DMS153 (cell line): ENCODE results near the gene TJP3.
"Not testable (repeated sequence)": the region's sequence is repeated elsewhere in the genome, so short reads cannot be mapped to it uniquely, and the experiment has no call there.

Experiments
- DNase-seq: peaks from one replicate; lab custom pipeline; 2025; lab: John Stamatoyannopoulos, UW

The TJP3 gene

GRCh38 chr19:3745363-3746045 is 37.3 kb downstream of the TJP3 start:
- no peak for DNase-seq

- DNase-seq = no peak
Measured at GRCh38 chr19:3746371-3747056, 38.3 kb downstream of the TJP3 start.

GRCh38 chr19:3748965-3749364 is 40.8 kb downstream of the TJP3 start:
- no peak for DNase-seq

GRCh38 chr19:3750211-3750610 is 42.0 kb downstream of the TJP3 start:
- no peak for DNase-seq

GRCh38 chr19:3751236-3751635 is 43.1 kb downstream of the TJP3 start:
- DNase-seq = no peak

DNA sequence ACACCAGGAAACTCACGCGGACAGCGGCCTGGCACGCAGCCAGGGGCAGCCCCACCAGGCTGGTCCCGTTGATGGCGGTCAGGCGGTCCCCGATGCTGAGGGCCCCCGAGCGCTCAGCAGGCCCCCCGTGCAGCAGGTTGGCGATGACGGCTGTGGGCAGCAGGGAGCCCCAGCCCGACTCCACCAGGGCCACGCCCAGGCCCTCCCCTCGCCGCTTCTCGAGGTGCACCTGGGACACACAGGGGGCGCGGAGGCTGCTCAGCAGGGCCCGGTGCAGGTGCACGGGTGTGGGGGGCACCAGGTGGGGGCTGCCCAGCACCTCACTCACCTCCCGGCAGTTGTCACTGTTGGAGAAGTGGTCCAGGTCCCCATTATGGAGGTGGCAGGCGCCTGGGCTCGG is 44.3 kb downstream of the TJP3 start:
- no peak for DNase-seq

DNA sequence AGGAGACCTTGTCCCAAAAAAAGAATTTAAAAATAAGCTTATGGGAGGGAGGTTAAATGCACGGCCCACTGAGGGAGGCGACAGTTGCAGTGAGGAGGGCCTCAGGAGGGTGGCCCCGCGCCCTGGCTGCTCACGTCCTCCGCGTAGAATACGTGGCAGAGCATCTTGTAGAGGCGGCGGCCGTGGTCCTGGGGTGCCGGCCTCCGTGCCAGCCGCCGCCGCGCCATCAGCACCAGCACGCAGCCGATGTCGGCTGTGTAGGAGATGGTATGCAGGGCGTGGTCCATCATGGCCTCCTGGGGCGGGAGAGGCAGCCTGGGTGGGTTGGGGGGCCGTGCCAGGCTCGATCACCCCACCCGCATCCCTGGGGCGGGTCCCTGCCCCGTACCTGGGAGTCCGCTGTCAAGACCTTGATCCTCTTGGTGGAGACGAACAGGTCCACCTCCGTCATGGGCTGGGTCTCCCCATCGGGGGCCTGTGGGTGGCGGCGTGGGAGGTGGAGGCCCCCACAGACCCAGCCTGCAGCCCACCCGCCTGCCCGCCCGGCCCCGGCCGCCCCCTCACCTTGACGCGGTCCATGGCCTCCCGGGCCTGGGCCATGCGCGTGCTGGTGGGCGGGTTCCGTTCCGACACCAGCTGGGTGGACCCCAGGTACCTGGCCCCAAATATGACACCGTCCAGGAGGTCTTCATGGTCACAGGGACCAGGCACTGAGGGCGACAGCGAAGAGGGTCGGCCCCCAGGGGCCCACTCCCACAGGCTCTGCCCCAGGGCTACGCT is 45.6 kb downstream of the TJP3 start:
- DNase-seq = no peak

- DNase-seq = not testable (repeated sequence)
Measured at GRCh38 chr19:3757705-3758104, 49.5 kb downstream of the TJP3 start.

DNA sequence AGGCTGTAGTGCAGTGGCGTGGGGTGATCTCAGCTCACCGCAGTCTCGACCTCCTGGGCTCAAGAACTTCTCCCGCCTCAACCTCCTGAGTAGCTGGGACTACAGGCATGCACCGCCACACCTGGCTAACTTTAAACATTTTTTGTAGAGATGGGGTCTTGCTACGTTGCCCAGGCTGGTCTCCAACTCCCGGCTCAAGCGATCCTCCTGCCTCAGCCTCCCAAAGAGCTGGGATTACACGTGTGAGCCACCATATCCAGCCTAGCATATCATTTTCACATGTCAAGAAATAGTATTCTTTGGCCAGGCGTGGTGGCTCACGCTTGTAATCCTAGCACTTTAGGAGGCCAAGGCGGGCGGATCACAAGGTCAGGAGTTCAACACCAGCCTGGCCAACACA is 50.1 kb downstream of the TJP3 start:
- DNase-seq = not testable (repeated sequence)

DNA sequence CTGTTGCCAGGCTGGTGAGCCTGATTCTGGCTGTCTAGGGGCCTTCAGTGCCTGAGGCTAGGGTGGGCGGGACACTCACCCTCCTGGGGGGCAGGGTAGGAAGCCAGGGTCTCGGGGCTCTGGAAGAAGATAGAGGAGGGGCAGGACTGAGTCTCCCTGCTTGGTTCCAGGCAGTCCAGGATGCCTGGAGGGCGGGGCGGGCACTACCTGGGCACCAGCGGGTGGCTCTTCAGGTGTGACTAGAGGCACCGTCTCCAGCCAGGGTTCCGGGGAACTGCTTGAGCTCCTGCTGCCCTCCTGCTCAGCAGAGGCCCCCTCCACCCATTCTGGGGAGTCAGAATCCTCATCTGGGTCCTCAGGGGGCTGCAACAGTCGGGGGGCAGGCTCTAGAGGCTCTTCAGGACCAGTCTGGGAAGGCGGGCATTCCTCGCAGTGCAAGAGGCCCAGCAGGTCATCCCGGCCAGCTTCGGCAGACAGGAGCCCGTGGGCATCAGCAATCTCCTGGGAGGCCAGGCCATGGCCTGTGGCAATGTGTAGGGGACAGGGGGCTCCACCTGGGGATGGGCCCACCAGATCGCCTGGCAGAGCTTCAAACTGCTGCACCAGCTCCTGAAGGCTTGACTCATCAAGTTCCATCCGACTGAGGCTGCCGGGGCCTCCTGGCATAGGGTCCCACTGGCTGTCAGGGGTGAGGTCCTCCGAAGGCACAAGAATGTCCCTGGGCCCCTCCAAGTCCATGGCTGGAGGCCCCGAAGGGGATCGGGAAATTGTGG is 51.5 kb downstream of the TJP3 start:
- DNase-seq = no peak

GRCh38 chr19:3760871-3761361 is 52.7 kb downstream of the TJP3 start:
- DNase-seq = no peak

GRCh38 chr19:3761382-3762129 is 53.4 kb downstream of the TJP3 start, which contains the start of gene APBA3:
Gene APBA3 (minus strand): TSS chr19:3761692. CDS start chr19:3760264, 1,428 bp downstream.
- peak; percentile 71 for DNase-seq

DNA sequence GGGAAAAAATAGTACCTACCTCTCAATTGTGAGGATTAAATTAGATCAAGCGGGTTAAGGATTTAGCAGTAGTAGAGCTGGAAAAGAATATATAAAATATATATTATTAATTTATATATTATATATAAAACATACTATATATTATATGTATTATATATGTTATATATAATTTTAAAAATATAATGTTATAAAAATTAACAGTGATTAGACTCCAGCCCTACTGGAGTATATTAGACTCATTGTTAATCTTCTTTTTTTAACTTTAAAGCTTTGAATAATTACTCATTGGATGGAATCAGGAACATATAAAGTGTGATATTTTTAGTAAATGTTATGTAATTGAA is 53.9 kb downstream of the TJP3 start:
- no peak for DNase-seq

GRCh38 chr19:3762501-3763459 is 54.6 kb downstream of the TJP3 start, which contains the start of gene MRPL54:
Gene MRPL54 (plus strand): TSS chr19:3762682. CDS start chr19:3762701, 19 bp downstream.
- DNase-seq = peak; percentile 97

GRCh38 chr19:3765121-3765520 is 56.9 kb downstream of the TJP3 start:
- no peak for DNase-seq

DNA sequence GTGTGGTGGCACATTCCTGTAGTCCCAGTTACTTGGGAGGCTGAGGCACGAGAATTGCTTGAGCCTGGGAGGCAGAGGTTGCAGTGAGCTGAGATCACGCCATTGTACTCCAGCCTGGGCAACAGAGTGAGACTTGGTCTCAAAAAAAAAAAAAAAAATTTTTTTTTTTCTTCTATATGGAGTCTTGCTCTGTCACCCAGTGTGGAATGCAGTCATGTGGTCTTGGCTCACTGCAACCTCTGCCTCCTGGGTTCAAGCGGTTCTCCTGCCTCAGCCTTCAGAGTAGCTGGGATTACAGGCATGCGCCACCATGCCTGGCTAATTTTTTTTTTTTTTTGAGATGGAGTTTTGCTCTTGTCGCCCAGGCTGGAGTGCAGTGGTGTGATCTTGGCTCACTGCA is 57.6 kb downstream of the TJP3 start:
- not testable (repeated sequence) for DNase-seq

DNA sequence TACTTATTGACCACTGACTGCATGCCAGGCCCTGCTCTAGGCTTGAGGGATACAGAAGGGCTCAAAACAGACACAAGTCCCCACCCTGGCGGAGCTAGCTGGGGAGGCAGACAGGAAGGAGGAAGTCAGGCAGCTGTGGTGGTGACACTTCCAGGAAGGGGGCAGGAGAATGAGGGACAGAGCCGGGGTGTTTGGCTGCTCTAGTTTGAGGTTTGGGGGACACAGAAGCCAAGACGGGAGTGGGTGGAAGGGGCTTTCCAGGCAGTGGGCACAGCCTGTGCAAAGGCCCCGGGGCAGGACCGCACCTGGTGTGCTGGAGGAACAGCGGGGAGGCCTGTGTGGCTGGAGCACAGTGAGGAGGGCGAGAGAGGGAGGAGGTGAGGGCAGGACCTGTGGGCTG is 58.3 kb downstream of the TJP3 start:
- DNase-seq = no peak

- DNase-seq = no peak
Measured at GRCh38 chr19:3767050-3767449, 58.9 kb downstream of the TJP3 start.

DNA sequence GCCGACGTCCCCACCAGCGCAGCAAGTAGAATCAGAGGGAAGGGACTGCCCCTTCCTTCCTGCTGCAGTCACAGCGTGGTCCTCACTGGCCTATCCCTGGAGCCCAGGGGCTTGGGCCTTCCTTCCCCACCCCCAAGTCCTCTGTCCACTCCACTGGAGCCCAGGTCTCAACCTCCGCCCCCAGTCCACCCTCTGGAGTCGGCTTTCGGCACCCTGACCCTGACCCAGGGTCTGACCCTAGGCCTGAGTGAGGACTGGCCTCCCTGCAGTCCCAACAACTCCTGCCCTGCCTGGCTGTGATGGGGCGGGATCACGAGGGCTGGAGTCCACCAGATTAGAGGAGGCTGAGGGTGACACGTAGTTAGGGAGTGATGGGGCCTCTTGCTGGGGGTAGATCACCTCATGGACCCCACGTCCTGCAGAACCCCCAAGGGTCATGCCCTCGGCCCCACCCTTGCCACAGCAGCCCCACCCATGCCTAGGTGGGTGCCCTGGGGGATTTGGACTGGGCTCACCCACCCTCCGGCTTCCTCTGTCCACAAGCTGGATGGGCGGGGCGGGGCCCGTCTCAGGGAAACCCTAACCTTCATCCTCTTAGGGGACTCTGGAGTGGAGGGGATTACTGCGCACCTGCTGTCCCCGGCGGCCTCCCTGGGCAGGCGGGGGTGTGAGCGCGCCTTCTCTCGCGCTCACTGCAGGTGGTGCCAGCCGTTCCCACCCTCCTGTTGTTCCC is 60.0 kb downstream of the TJP3 start:
- no peak for DNase-seq
